Vagina (tissue), 2 donors: Measurements from ENCODE around the gene PRKG2.

Source experiments
- CTCF ChIP-seq, 3 experiments: fragments of 450-650 bp in 2 of 3; fragments of 200-600 bp in 1 of 3; sonication (generic) in 1 of 3; IDR thresholded peaks; one replicate each; pipeline ENCODE4 v1.5.1; 2017 to 2019; ENCODE audit warnings: antibody characterized with exemption in 3 of 3, mild to moderate bottlenecking in 2 of 3, moderate library complexity in 2 of 3
- POLR2A ChIP-seq, 2 donors: fragments of 450-650 bp; IDR thresholded peaks; one replicate each; pipeline ENCODE4 v1.6.1; 2017; ENCODE audit warnings: antibody characterized with exemption in 2 of 2, mild to moderate bottlenecking in 2 of 2, moderate library complexity in 2 of 2

DNA sequence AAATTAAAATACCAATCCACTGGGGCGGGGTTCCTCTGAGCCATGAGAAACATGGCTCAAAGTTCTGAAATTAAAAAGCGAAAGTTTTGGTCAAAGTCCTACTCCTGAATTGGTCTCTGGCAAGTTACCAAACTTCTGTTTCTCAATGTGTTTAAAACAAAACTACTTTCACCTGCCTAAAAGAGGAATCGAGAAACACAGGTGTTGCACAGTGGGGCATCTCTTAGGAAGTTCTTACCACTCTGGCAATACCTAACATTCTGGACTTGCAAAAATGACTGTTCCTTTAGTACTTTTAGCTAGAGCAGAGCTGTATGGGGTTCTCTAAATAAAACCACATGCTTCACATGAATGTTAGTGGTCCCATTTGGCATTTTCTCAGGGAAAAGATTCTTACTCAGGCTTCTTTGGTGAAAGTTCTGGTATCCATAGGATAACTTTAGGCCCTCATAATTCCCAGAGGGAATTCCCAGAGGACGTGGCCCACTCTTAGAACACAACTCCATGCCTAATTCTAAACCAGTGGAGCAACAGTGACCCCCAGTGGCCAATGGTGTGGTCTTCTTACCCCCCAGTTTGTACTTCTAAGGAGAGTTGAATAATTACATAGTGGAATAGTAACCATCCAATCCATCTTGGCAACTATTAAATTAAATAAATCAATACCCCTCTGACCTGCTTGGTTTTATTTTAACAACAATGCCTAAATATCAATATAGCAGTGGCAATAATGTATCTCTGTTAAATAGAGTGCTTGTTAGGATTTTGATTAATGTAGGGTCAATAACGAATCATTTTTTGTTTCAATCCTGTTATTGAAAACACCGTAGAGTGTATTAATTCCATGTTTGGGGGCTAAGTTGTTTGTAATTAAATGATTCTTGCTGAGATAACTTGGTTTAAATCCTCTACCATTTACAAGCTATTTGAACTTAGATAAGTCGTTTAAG is 162.6 kb downstream of the PRKG2 start:
- TF ChIP-seq CTCF (IDR thresholded peaks at IDR 0.05) (no peak), POLR2A (IDR thresholded peaks at IDR 0.05) (no peak)
